Stimulated activated naive CD8-positive, alpha-beta T cell treated with anti-CD3 and anti-CD28 coated beads, Interleukin-15, Interleukin-2, amounts not matched to agents 100 U/mL and 50 U/mL, for 24 hours (primary cell): Measurements from ENCODE around the gene TMEM187.

Experiments used
- ATAC-seq: fragments of 150-1000 bp; cut with Tn5 transposase; one replicate; pipeline ENCODE4 v1.10.0; 2021
- DNase-seq: peaks from one replicate; pipeline ENCODE4 v3.0.0; 2021

The TMEM187 gene

GRCh38 chrX:154000051-154000450, 27.5 kb downstream of the TMEM187 start:
- DNase-seq: no peak
- no peak for ATAC-seq

DNA sequence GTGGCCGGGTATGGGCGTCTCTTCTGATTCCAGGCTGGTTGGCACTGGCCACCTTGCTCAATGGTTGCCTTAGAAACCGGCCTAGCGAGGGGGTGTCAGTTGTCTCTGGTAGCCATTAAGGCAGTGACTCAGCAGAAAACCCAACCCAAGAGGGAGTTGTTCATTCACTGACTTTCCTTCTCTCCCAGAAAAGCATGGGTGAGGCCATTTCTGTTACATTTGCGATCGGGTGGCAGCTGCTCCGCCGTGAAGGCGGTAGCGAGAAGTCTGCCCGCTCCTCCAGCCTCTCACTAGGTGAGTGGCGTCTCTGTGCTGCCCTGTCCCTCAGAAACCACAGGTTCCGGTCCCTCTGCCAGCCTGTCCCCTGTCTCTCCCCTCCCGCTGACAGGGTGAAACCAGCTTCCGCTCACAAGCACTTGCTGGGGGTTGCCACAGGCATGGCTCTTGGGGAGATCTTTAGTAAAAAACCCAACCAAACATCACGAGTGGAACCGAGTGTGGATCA, 29.7 kb downstream of the TMEM187 start:
- peak; percentile 58 for DNase-seq

GRCh38 chrX:154004315-154004714, 31.8 kb downstream of the TMEM187 start:
- DNase-seq (no peak), ATAC-seq (no peak)

More for the DNA sequence above, 29.7 kb downstream of the TMEM187 start:
- peak; percentile 94 for ATAC-seq

- ATAC-seq: no peak
These were observed 34.4 kb downstream of the TMEM187 start for GRCh38 chrX:154006947-154007346.

DNA sequence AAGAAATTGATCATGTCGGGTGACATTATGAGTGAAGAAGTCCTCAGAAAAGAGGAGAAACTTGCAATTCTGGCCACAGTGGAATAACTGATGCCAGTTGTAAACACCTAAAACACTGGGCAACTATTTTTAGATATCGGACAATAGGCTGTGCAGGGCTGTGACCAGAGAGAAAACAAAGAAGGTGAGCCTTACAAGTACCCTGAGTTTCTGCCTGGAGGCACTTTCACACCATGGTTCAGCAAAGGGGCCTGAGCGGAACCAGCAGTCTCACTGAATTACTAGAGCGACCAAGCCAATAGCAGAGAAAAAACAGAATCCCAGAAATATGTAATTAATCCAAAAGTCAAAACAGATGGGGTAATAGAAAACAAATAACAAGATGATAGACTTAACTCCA, 36.0 kb downstream of the TMEM187 start:
- DNase-seq (no peak), ATAC-seq (no peak)

More at GRCh38 chrX:154006947-154007346, 34.4 kb downstream of the TMEM187 start:
- DNase-seq: no peak

DNA sequence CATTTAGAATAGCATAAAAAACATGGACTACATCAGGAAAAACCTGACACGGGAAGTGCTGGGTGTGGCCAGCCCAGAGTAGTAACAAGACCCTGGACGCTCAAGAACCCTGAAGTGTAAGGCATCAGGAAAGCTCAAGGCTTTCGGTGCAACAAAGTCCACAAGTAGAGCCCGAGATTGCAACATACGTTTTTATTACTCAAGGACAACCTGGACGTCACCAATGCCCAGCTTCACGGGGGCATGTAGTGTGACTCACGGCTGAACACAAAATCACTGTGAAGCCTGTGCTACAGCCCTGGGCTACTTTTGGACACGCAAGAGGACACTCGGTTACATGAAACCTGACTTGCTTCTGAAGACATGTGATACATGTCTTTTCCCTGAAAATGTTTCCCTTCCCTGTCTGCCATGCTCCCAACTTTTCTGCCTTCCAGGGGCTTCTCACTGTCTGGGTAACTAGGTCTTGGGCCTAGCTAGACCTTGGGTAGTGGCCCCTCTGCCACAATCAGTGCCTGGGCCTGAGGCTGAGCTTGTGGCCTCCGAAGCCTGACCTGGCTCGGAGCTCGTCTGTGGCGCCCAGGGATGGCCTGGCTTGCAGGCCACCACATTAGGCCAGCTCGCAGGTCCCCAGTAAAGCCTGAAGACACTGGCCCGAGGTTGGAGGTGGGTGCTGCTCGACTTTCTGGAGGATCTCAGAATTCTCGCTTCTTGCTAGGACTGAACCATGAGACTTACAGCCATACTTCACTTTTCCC, 38.0 kb downstream of the TMEM187 start:
- no peak for DNase-seq
- ATAC-seq: no peak

DNA sequence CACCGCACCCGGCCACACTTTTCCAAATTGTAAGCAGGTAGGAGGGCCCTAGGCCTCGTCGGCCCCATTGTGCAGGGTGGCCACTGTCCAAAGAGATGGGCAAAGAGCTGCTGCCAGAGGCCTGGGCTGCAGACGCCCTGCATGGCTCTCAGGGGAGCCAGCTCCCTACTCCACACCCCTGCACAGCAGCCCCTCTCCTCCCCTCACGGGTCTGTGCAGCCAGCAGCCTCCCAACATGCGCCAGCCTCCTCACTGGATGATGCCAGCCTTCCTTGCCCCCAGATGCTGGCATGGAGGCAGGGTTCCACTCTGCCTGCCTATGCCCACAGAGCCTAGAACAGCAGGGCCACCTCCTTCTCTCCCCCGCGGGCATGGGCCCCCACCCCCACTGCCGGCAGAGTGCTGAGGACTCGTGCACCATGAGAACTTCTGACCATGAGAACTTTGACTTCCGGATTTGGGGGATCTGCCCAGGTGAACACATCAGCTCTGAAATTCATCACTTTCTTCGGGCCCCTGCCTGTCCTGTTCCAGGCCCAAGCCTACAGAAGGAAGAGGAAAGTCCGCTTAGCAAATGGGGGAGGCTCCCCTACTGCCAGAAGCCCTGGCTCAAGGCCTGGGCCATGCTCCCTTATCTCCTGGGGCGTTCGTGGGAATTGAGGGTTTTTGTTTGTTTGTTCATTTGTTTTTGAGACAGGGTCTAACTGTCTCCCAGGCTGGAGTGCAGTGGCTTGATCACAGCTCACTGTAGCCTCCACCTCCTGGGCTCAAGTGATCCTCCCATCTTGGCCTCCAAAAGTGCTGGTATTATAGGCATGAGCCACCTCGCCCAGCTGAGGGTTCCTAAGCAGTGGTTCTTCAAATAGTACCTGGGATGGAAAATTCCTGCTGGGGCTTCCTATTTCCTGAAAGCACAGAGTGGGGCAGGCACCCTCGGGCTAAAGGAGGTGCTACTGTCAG, 39.1 kb downstream of the TMEM187 start:
- no peak for DNase-seq

GRCh38 chrX:154012336-154012991, 39.9 kb downstream of the TMEM187 start:
- DNase-seq (no peak), ATAC-seq (no peak)

More for the DNA sequence above, 39.1 kb downstream of the TMEM187 start:
- no peak for ATAC-seq

DNA sequence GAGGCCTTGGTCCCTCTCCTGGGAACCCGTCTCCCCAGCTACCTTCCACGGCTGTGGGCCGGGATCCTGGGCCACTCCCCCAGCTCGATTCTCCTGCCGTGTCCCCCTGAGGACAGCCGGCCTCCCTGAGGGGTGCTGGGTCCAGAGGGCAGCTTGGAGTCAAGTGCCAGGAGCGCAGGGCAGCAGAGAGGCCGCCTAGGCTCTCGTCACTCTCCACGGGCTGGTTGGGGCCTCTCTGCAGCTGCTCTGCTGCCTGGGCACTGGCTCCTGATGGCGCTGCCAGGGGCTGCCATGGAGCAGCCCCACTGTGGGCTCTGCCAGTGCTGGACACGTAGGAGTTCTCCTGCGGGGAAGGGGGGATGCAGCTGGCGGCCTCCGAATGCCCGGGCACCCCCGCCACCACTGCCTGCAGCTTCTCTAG, 40.5 kb downstream of the TMEM187 start:
- ATAC-seq: no peak
- DNase-seq: no peak

GRCh38 chrX:154013614-154014360, 41.2 kb downstream of the TMEM187 start:
- ATAC-seq: peak; percentile 67
- peak; percentile 48 for DNase-seq

GRCh38 chrX:154014429-154015380, 42.2 kb downstream of the TMEM187 start:
- ATAC-seq (no peak), DNase-seq (no peak)

DNA sequence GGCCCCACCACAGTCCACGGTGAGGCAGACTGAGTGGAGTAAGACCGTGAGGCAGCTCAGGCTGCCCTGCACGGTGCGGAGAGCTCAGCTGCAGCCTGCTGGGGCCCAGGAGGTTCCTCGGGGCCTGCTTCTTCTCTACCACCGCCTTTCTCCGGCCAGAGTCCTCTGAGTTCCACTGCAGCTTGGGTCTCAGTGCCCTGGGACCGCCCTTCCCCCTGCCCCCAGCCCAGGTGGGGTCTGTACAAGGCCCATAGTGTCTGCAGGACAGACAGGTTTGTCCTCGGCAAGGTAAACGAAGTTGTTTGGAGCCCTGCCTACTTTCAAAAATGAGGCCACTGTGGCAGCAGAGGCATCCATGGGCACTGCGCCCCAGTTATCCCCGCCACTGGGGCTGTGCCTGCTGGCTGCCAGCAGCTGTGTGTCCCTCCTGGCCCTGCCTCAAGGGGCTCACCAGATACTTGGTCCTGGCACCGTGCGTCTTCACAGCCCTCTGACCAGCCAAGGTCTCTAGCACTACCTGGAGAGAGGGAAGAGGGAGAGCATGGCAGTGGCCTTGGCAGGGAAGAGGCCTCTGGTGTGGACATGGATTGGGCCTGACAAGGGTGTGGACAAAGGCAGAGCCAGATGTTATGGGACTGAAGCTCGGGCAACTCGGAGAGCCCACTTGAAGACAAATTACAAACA, 43.2 kb downstream of the TMEM187 start:
- DNase-seq (no peak), ATAC-seq (no peak)

GRCh38 chrX:154016366-154017076, 44.0 kb downstream of the TMEM187 start:
- ATAC-seq (no peak), DNase-seq (no peak)

DNA sequence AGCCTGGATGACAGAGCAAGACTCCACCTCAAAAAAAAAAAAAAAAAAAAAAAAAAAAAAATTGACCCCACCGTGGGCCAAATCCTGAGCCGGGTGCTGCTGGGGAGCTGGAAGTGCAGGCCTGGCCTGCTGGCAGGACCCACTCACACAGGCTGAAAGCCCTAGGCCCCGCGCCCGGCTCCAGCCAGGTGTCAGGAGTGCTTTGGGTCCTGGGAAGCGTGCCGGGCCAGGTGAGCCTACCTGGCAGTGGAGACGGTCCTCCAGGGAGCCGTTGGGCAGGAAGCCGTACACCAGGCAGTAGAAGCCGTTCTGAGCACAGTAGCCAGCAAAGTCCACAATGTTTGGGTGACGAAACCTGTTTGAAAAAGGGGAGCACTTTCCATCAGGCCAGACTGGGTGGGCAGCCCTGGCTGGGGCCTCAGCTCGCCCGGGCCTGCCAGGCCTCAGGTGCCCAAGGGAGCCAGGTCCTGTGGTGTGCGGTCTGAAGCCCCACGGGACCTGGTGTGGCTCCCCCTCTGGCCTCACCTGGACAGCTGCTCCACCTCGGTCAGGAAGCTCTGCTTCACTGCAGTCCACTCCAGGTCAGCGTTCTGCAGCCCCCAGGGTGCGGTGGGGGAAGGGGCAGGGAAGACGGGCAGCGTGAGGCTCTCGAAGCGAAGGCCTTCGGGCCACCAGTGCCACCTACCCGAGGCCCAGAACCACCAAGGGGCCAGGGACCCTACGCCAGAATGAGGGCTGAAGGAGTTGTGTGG, 45.4 kb downstream of the TMEM187 start:
- ATAC-seq (no peak), DNase-seq (no peak)

- ATAC-seq (no peak), DNase-seq (no peak)
These were observed 46.0 kb downstream of the TMEM187 start for GRCh38 chrX:154018518-154019060.

- ATAC-seq (no peak), DNase-seq (peak; percentile 31)
These were observed 46.6 kb downstream of the TMEM187 start for GRCh38 chrX:154019061-154019621.
